DMS114 treated with DMSO at 0.1 percent for 48 hours (cell line): Measurements from ENCODE around the gene MORN1.
A peak's percentile ranks its signal among the peaks of the same experiment; 100 is the strongest.

Experiments
- DNase-seq: peaks from one replicate; lab custom pipeline; 2025; ENCODE audit not compliant: unreplicated experiment; lab: John Stamatoyannopoulos, UW

MORN1 gene

DNA sequence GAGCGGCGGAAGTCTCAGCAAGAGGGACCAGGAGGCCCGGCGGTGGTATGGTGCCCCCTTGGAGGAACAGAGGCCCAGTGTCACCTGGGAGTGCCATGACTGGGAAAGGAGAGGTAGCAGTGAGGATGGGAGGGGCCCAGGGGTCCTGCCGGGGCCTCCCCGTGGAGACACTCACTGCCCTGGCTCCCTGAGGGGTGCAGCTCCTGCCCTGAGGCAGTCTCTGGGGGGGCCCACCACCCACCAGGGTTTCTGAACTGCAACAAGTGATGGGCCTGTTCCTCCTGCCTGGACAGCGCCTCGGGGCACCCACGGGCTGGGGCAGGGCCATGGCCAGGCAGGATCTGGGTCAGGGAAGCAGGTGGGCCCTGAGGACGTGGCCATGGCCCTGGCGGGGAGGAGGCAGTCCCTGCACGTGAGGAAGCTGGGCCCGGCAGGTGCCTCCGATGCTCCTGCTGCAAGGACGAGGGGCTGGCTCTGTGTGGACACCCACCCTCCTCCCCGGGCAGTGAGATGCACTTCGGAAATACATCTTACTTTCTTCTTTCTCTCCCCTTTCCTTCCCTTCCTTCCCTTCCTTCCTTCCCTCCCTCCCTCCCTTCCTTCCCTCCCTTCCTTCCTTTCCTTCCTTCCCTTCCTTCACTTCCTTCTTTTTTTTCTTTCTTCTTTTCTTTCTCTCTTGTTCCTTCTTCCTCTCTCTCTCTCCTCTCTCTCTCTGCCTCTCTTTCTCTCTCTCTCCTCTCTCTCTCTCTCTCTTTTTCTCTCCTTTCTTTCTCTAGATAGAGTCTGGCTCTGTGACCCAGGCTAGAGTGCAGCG lies 66.6 kb downstream of the MORN1 start:
- no peak for DNase-seq

DNA sequence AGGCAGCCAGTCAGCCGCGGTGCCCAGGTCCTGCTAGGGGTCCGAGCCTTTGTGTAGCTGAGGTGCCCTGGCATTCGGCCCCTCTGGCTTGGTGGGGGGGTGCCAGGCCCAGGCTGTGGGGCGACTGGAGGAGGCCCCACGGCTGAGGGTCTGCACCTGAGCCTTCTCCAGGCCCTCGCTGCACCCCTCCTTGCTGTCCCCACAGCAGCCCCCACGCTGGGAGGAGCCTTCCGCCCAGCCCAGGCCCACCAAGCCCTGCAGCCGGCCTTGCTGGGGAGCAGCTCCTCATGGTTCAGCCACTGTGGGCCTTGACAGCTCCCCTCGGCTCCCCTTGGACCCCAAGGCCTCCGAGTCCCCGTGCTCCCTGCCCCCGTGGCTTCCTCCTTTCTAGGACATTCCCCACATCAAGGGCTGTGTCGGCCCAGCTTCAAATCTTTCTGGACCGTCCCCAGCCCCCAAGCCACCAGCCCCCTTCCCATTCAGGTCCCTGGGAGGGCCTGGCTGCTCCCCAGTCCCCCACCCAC lies 67.8 kb downstream of the MORN1 start:
- no peak for DNase-seq

GRCh38 chr1:2322581-2323211 lies 68.7 kb downstream of the MORN1 start:
- no peak for DNase-seq

DNA sequence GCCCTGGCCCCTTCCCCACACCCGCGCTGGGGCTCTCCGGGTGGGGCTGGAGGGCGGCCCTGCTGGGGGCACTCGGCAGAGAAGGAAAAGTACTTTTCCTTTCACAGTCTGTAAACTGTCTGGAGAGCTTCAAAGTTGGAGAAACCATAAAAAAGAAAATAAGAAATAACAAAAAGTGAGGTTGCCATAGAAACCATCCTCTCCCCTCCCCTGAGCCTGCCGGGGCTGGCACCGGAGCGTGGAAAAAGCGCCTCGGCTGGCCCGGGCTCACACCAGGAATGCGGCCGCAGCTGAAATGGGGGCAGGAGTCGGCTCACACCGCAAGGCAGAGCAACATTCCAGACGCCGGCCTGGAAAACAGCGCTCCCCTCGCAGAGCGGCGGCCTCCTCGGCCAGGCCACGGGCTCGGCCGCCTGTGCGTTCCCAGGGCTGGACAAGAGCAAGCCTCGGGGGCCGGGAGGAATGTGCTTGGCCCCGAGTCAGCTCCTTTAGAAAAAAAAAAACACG lies 69.2 kb downstream of the MORN1 start:
- DNase-seq = no peak

DNA sequence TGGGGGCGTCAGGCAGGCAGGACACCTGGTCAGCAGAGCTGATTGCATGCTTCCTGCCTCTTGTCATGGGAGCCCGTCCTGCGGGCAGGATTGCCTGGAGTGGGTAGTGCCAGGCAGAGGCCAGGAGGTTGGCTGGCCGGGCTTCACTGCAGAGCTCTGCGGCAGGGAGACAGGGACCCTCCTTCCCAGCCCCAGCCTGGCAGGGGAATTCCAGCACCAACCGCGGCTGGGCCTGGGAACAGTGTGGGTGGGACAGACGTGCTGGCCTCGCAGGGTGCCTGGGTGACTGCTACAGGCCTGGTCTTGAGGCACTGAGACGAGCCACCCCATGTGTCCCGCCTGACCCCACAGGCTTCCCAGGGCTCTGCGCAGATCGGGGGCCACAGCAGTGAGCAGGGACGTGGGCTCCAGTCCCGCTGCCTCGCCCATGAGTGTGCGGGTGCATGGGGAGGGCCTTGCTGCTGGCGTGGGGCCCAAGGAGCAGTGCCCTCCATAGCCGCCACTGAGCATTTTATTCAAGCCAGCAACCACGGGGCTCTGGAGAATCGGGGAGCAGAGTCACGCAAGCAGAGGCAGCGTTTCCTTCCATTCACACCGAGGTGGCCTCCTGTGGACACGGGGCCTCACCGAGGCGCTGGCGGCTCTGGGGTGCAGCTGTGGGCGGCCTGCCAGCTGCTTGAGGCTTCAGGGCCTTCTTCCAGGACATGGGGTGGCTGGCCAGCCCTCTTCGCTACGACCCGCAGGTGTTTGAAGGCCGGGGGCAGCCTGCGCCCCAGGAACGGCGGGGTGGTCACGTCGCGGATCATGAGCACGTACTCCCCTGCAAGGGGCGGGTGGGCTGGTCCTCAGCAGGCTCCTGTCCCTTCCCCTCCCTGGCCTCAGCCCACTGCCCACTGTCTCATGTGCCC lies 70.3 kb downstream of the MORN1 start:
- DNase-seq = no peak

GRCh38 chr1:2320006-2320405 lies 71.3 kb downstream of the MORN1 start:
- DNase-seq = no peak

GRCh38 chr1:2319291-2319690 lies 72.1 kb downstream of the MORN1 start:
- DNase-seq = no peak

DNA sequence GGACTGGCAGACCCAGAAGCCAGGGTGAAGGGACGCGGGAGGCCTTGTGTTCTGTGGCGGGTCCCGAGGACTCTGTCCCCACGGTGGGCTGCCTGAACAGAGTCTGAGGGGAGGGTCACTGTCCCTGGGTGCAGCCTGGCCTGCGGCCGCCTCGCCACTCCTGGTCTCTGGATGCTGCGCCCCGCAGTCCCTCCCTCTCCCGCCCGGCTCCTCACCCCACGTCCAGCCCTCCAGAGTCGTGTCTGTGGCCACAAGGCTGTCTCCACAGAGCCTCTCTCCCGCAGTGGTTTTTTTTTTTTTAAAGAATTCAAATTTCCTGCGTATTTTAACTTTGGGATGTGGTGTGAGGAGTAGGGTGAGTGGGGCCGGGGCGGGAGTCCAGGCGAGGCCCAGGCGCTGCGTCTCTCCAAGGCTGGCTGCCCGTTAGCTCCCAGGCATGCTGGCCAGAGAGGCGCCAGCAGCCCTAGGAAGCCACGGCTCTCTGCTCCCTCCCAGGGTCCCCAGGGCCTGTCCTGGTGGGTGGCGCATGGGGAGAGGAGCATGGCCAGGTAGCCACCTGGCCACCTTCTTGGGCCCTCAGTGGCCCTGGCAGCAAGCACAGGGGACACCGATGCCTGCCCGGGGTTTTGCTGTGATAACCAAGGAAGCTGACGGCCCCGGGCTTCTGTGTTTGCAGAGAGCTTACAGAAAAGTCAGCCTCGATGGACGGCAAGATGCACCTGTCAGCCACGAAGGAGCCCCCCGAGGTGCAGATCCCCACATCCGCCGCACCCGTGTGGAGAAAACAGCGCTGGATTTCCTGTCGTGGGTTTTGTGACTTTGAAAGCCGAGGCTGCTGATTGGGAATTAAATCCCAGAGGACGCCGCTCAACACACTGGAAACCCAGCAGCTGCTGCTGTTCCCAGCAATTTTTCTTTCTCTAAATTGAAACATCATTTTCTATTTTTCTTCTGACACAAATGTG lies 72.8 kb downstream of the MORN1 start:
- DNase-seq = no peak

GRCh38 chr1:2317230-2318065 lies 73.9 kb downstream of the MORN1 start:
- DNase-seq = no peak

DNA sequence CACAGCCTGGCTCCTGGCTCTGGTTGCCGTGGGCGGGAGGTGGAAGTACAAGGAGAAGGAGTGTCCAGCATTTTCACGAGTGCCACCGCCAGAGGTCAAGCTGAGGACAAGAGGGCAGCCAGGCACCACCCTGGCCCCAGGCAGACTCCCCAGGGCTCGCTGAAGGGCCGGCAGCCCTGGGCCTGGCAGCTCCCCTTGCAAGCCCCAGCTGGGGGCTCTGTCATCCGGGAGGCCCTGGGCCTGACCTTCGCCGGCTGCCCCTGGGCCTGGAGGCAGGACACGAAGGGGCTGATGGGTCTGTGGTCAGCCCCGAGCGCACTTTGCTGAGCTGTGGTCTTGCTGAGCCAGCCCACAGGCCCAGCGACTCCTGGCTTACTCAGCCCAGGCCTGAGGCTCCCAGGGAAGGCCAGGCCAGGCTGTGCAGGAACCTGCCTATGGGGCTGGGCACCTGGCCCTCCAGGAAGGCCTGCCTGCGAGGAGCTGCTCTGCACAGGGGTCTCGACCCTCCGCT lies 74.8 kb downstream of the MORN1 start:
- no peak for DNase-seq

GRCh38 chr1:2315674-2316450 lies 75.5 kb downstream of the MORN1 start:
- no peak for DNase-seq

DNA sequence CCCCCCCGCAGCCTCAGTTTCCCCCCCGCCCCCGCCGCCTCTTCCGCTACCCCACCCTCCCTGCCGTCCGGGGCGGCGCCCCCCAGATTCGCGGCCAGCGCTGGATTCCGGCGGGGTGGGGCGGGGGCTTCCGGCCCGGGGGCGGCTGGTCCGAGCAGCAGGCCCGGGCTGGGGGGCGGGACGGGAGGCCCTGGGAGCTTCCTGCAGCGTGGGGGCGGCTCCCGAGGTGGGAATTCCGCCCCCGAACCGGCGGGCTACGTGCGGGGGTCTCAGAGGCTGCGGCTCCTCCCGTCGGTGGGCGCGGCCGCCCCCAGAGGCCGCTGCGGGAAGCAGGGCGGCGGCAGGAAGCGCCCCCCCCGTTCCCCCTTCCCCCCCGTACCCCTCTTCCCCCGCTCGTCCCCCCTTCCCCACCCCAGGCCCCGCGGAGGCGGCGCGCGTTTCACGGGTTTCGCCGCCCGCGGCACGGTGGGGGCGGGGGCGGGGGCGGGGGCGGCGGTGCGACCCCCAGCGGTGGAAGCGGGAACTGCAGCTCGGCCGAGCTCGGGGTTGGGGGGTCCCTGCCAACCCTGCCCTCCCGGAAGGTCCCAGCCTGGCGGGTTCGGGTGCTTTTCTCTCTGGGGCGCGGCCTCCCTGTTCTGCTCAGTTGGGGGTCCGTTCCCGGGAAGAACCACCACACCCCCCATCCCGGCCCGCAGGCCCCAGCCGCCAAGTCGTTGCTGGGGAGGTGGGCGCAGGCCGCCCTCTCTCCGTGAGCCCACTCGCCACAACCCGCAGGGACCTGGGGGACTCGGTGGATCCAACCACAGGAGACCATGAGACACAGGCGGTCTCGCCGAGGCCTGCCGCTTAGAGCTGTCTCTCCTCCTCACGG lies 76.3 kb downstream of the MORN1 start:
- DNase-seq = peak; percentile 34

DNA sequence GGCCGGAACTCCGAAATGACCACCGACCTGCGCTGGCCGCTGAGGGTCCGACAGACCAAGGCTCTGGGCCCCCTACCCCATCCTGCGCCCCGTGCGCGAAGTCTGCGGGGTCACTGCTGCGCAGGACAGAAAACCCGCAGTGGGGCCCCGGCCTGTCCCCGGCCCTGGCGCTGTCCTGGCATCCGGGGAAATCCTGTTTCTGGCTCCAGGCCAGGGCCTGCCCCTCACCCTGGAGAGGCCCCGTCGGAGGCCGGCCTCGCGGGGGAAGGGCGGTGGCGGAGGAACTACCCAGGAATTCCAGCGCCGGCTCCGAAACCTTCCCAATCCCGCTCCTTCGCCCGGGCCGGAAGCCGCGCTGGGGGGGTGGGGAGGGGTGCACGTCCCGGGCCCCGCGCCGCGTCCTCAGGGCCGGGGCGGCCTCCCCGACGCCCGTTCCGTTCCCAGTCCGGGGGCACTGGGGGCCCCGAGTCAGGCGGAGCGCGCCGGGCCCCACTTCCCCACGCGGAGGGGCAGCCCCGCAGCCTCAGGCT lies 77.0 kb downstream of the MORN1 start:
- no peak for DNase-seq

GRCh38 chr1:2313651-2314261 lies 77.6 kb downstream of the MORN1 start:
- DNase-seq = no peak

GRCh38 chr1:2312515-2313301 lies 78.6 kb downstream of the MORN1 start:
- no peak for DNase-seq

DNA sequence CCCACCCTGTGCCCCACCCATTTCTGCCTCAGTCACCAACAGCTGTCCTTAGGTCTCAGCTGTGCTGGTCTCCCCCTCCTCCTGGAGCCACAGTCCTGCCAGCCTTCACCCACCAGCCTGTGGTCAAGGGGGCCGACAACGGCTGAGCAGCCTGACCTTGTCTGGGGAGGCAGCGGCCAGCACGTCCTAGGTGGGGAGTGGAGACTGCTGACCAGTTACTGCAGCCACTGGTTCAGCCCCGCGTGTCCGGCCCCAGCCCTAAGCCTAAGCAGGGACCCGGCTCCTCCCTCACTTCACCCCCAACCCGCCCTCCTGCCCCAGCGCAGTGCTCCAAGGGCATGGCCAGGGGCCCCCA lies 79.2 kb downstream of the MORN1 start:
- no peak for DNase-seq
